ENCODE results near the gene SLC35F2. TPM values are rescaled to one million over a fixed set of nuclear protein-coding genes. Genes with fewer than 3 reads are reported as not detected.

SLC35F2 gene
- total and polyA plus RNA-seq, 2 donors (not counting 1 experiment from before 2014, with no cell fraction given): 2.8 to 7.4 TPM

GRCh38 chr11:107741044-107741823 lies 117.4 kb downstream of the SLC35F2 start:
- H3K9ac ChIP-seq (ENCODE audit: insufficient read depth, low read length): no peak overlapping the region
- no peak for TF ChIP-seq EZH2 (IDR thresholded peaks at IDR 0.05; ENCODE audit: low read length, missing control alignments)
- TF ChIP-seq, protein P1, sequence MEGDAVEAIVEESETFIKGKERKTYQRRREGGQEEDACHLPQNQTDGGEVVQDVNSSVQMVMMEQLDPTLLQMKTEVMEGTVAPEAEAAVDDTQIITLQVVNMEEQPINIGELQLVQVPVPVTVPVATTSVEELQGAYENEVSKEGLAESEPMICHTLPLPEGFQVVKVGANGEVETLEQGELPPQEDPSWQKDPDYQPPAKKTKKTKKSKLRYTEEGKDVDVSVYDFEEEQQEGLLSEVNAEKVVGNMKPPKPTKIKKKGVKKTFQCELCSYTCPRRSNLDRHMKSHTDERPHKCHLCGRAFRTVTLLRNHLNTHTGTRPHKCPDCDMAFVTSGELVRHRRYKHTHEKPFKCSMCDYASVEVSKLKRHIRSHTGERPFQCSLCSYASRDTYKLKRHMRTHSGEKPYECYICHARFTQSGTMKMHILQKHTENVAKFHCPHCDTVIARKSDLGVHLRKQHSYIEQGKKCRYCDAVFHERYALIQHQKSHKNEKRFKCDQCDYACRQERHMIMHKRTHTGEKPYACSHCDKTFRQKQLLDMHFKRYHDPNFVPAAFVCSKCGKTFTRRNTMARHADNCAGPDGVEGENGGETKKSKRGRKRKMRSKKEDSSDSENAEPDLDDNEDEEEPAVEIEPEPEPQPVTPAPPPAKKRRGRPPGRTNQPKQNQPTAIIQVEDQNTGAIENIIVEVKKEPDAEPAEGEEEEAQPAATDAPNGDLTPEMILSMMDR (conservative IDR thresholded peaks at IDR 0.05 in 1 of 2, IDR thresholded peaks at IDR 0.05 in 1 of 2; ENCODE audit: low read depth in 1 of 2, low read length in 2 of 2): peak; percentile 54 to 83
- peak in 1 of 2 donors; percentile 52 for DNase-seq (ENCODE audit: low read depth in 2 of 2)
- H3K4me3 ChIP-seq (replicated peaks in 1 of 4; ENCODE audit: control extremely low read depth in 1 of 4, insufficient read depth in 1 of 4, low read depth in 3 of 4, low read length in 4 of 4): no peak overlapping the region
- H3K79me2 ChIP-seq (ENCODE audit: control insufficient read depth, insufficient read depth, low read length): no peaks in the 10 kb centered on the region
- no peaks in the 10 kb centered on the region for H3K9me3 ChIP-seq (ENCODE audit: control insufficient read depth, insufficient read depth, low read depth, low read length)
- no peaks in the 10 kb centered on the region for H3K4me1 ChIP-seq (ENCODE audit: control insufficient read depth, extremely low read depth, insufficient read depth, low read length)
- no peaks in the 10 kb centered on the region for H4K20me1 ChIP-seq (ENCODE audit: control insufficient read depth, extremely low read depth, insufficient read depth, low read length)
- H3K27me3 ChIP-seq (ENCODE audit: control insufficient read depth, insufficient read depth, low read length): no peaks in the 10 kb centered on the region
- H3K36me3 ChIP-seq (ENCODE audit: control insufficient read depth, insufficient read depth, low read length): no peaks in the 10 kb centered on the region
- no peak overlapping the region for H3K27ac ChIP-seq (ENCODE audit: insufficient read depth, low read length)
- H2AFZ ChIP-seq (ENCODE audit: low read length): no peak overlapping the region
- no peak overlapping the region for H3K4me2 ChIP-seq (ENCODE audit: extremely low read depth, insufficient read depth, low read length)

Other genes starting within 250 kb of the SLC35F2 start
- not detected in 2 replicates for gene SLN, start 146.7 kb downstream of the SLC35F2 start, total RNA-seq
- not detected in 2 replicates for gene SLN, start 146.7 kb downstream of the SLC35F2 start, polyA plus RNA-seq
- not detected in 2 replicates for gene RAB39A, start 69.7 kb upstream of the SLC35F2 start, total RNA-seq
- not detected in 2 replicates for gene RAB39A, start 69.7 kb upstream of the SLC35F2 start, polyA plus RNA-seq
- 28.2 and 31.3 TPM in 2 replicates for gene CUL5, start 150.1 kb upstream of the SLC35F2 start, total RNA-seq
- gene CUL5, start 150.1 kb upstream of the SLC35F2 start, polyA plus RNA-seq: 16.7 and 22.9 TPM in 2 replicates

Data from fibroblast of lung (primary cell).